ENCODE results near the gene OTOP3.

OTOP3 gene

GRCh38 chr17:74945543-74945942, 9.8 kb downstream of the OTOP3 start:
- TF ChIP-seq CEBPB (IDR thresholded peaks at IDR 0.05) (no peak), EP300 (IDR thresholded peaks at IDR 0.05; ENCODE audit: borderline replicate concordance) (no peak)

- no peak for TF ChIP-seq EGR1 (IDR thresholded peaks at IDR 0.05)
- TF ChIP-seq TCF12 (IDR thresholded peaks at IDR 0.05; ENCODE audit: low read depth) = no peak
Measured at GRCh38 chr17:74946641-74947040, 10.9 kb downstream of the OTOP3 start.

GRCh38 chr17:74947041-74947754, 11.5 kb downstream of the OTOP3 start:
- no peak for TF ChIP-seq TCF12 (IDR thresholded peaks at IDR 0.05; ENCODE audit: low read depth)
- no peak for TF ChIP-seq TEAD4 (IDR thresholded peaks at IDR 0.05)
- no peak for TF ChIP-seq FOXM1 (IDR thresholded peaks at IDR 0.05; ENCODE audit: borderline replicate concordance, low read depth)
- no peak for TF ChIP-seq TAF1 (IDR thresholded peaks at IDR 0.05; ENCODE audit: low read depth)
- no peak for TF ChIP-seq MAX (IDR thresholded peaks at IDR 0.05)
- no peak for TF ChIP-seq REST (IDR thresholded peaks at IDR 0.05; ENCODE audit: low read depth)
- no peak for TF ChIP-seq RAD21 (IDR thresholded peaks at IDR 0.05; ENCODE audit: low read depth)
- no peak for TF ChIP-seq USF1 (IDR thresholded peaks at IDR 0.05)
- TF ChIP-seq NFIC (IDR thresholded peaks at IDR 0.05) = no peak
- TF ChIP-seq CEBPB (IDR thresholded peaks at IDR 0.05) = no peak
- TF ChIP-seq EP300 (IDR thresholded peaks at IDR 0.05; ENCODE audit: borderline replicate concordance) = no peak
- no peak for TF ChIP-seq ZBTB7A (IDR thresholded peaks at IDR 0.05; ENCODE audit: low read depth)
- TF ChIP-seq CREB1 (IDR thresholded peaks at IDR 0.05; ENCODE audit: low read depth) = no peak
- no peak for TF ChIP-seq YY1 (IDR thresholded peaks at IDR 0.05; ENCODE audit: low read depth)
- no peak for TF ChIP-seq EGR1 (IDR thresholded peaks at IDR 0.05)

- TF ChIP-seq CEBPB (IDR thresholded peaks at IDR 0.05) (no peak), CREB1 (IDR thresholded peaks at IDR 0.05; ENCODE audit: low read depth) (no peak), REST (IDR thresholded peaks at IDR 0.05; ENCODE audit: low read depth) (no peak), YY1 (IDR thresholded peaks at IDR 0.05; ENCODE audit: low read depth) (no peak), EGR1 (IDR thresholded peaks at IDR 0.05) (no peak), USF1 (IDR thresholded peaks at IDR 0.05) (no peak), MAX (IDR thresholded peaks at IDR 0.05) (no peak), NFIC (IDR thresholded peaks at IDR 0.05) (no peak), TAF1 (IDR thresholded peaks at IDR 0.05; ENCODE audit: low read depth) (no peak), RAD21 (IDR thresholded peaks at IDR 0.05; ENCODE audit: low read depth) (no peak), TEAD4 (IDR thresholded peaks at IDR 0.05) (no peak), FOXM1 (IDR thresholded peaks at IDR 0.05; ENCODE audit: borderline replicate concordance, low read depth) (no peak), ZBTB7A (IDR thresholded peaks at IDR 0.05; ENCODE audit: low read depth) (no peak), TCF12 (IDR thresholded peaks at IDR 0.05; ENCODE audit: low read depth) (no peak)
Measured at GRCh38 chr17:74949455-74950115, 13.9 kb downstream of the OTOP3 start.

- no peak for TF ChIP-seq NFIC (IDR thresholded peaks at IDR 0.05)
- TF ChIP-seq FOXM1 (IDR thresholded peaks at IDR 0.05; ENCODE audit: borderline replicate concordance, low read depth) = no peak
- no peak for TF ChIP-seq CREB1 (IDR thresholded peaks at IDR 0.05; ENCODE audit: low read depth)
- TF ChIP-seq USF1 (IDR thresholded peaks at IDR 0.05) = no peak
- TF ChIP-seq RAD21 (IDR thresholded peaks at IDR 0.05; ENCODE audit: low read depth) = no peak
- TF ChIP-seq TCF12 (IDR thresholded peaks at IDR 0.05; ENCODE audit: low read depth) = no peak
- TF ChIP-seq CEBPB (IDR thresholded peaks at IDR 0.05) = no peak
- TF ChIP-seq YY1 (IDR thresholded peaks at IDR 0.05; ENCODE audit: low read depth) = no peak
- TF ChIP-seq EGR1 (IDR thresholded peaks at IDR 0.05) = no peak
- no peak for TF ChIP-seq REST (IDR thresholded peaks at IDR 0.05; ENCODE audit: low read depth)
- no peak for TF ChIP-seq TEAD4 (IDR thresholded peaks at IDR 0.05)
- no peak for TF ChIP-seq TAF1 (IDR thresholded peaks at IDR 0.05; ENCODE audit: low read depth)
Measured at GRCh38 chr17:74950207-74950606, 14.5 kb downstream of the OTOP3 start.

All from Ishikawa (cell line).